Stomach (tissue), 9 donors: ENCODE data around the gene PTCHD1. TPM values are rescaled to one million over a fixed set of nuclear protein-coding genes. Genes with fewer than 3 reads are reported as not detected.
A peak's percentile ranks its signal among the peaks of the same experiment; 100 is the strongest.

ENCODE experiments used
- DNase-seq, 2 donors: peaks; one replicate each; pipeline versions ENCODE4 v3.0.0 to v3.0.0-alpha.2; 2013 to 2019
- H3K27ac ChIP-seq, 5 donors: fragments of 200-600 bp in 4 of 5; sonication (generic) in 4 of 5; one replicate each; pipeline ENCODE4 v1.5.1; 2013 to 2019; ENCODE audit warnings: mild to moderate bottlenecking in 1 of 5, moderate library complexity in 1 of 5
- H3K27me3 ChIP-seq, 3 donors: fragments of 200-600 bp; sonication (generic); one replicate each; pipeline ENCODE4 v1.5.1; 2017 to 2019; ENCODE audit warnings: mixed run types in 1 of 3
- H3K36me3 ChIP-seq, 4 donors: fragments of 200-600 bp; sonication (generic); 1 replicate in 3 of 4; 2 replicates in 1 of 4; pipeline ENCODE4 v1.5.1; 2016 to 2019
- H3K4me1 ChIP-seq, 4 donors: fragments of 200-600 bp; sonication (generic); one replicate each; pipeline ENCODE4 v1.5.1; 2016 to 2019
- H3K4me3 ChIP-seq, 4 donors: fragments of 200-600 bp; sonication (generic) in 3 of 4; one replicate each; pipeline ENCODE4 v1.5.1; 2016 to 2019; ENCODE audit warnings: mild to moderate bottlenecking in 1 of 4
- H3K9me3 ChIP-seq, 4 donors: fragments of 200-600 bp; sonication (generic); one replicate each; pipeline ENCODE4 v1.5.1; 2016 to 2019
- EP300 ChIP-seq: sonication (generic); formaldehyde crosslinking; IDR thresholded peaks from one replicate; pipeline ENCODE4 v1.6.1; 2017; ENCODE audit warnings: antibody characterized with exemption
- POLR2A ChIP-seq, 4 donors: fragments of 450-650 bp; IDR thresholded peaks; one replicate each; pipeline ENCODE4 v1.6.1; 2016; ENCODE audit warnings: antibody characterized with exemption in 4 of 4, control low read depth in 2 of 4, mild to moderate bottlenecking in 1 of 4, moderate library complexity in 1 of 4
- POLR2AphosphoS5 ChIP-seq, 3 donors: sonication (generic); formaldehyde crosslinking; IDR thresholded peaks; one replicate each; pipeline ENCODE4 v1.6.1; 2016; ENCODE audit warnings: antibody characterized with exemption in 3 of 3
- WGBS, 5 donors: extraction: QIAGEN DNeasy Blood & Tissue Kit in 3 of 5; methylation state at CpG; one replicate each; pipeline versions ENCODE4 v1.1.5 to v1.1.7; 2013 to 2018; 5-methylcytosine and 5-hydroxymethylcytosine counted together
- intact Hi-C: fragments of 100-400 bp; cut with DNase I; formaldehyde crosslinking; loops from one replicate; pipeline ENCODE4 v1.15.1; 2023; ENCODE audit warnings: low total_unique reads
- polyA plus RNA-seq, 3 donors: library from polyadenylated mRNA; stranded (reverse); fragments of 200-250 nt; gene quantifications; one replicate each; pipeline ENCODE4 v1.2.3, GENCODE V29; 2013
- total RNA-seq, 5 donors: library from RNA; depleted of rRNA; stranded (reverse); fragments of >200 nt; gene quantifications; one replicate each; pipeline versions ENCODE4 v1.1.0 to v1.2.3, GENCODE V29; 2014 to 2016
- TF ChIP-seq, protein P1 (sequence below), 7 experiments: fragments of 450-650 bp in 4 of 7; fragments of 200-600 bp in 3 of 7; sonication (generic) in 3 of 7; IDR thresholded peaks; one replicate each; pipeline ENCODE4 v1.5.1; 2016 to 2019; ENCODE audit warnings: antibody characterized with exemption in 7 of 7, control low read depth in 2 of 7, mild to moderate bottlenecking in 1 of 7
- donor health status: healthy with polysubstance abuse.
- donor health status: Bipolar disorder and iron deficiency.
- donor health status: healthy.

PTCHD1 gene
- total and polyA plus RNA-seq, 8 donors = 0.15 to 6.2 (median 1.7) TPM; not detected in 1

DNA sequence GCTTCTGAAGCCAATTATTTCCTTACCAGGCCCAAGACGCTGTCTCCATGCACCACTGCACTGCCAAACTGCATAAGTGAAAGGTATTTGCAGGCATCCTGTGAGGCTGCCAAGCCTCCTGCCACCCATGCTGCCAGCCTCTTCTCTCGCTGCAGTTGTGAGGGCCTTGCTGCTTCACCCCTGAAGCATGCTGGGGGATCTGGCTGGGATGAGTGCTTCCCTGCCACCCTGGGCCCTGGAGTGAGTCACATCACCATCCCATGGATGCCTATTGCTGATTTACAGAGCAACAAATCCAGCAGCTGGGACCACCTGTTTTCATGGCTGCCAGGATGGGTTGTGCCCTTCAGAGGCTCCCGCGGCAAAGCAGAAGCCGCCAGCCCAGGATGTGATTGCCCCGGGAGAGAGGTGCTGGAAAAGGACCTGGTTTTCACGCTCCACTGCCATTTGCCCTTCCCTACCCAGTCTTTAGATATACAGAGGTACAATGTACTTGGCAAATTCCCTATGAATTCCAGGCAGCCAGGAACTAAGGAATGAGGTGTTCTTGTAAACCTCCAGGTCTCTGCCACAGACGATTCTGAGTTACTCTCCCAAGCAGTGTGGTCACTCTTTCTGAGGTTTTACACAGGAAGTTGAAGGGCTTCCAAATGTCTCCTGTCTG is 41.5 kb upstream of the PTCHD1 start:
- Histone ChIP-seq H3K4me1 (peaks cover 0 to 6% (median 0%) of the 10 kb centered on the region in 4 donors), H3K36me3 (no peaks in the 10 kb centered on the region), H3K27ac (no peak overlapping the region), H3K4me3 (no peak overlapping the region), H3K27me3 (no peaks in the 10 kb centered on the region), H3K9me3 (no peaks in the 10 kb centered on the region)
- TF ChIP-seq POLR2A (IDR thresholded peaks at IDR 0.05) (no peak), EP300 (no peak), POLR2AphosphoS5 (IDR thresholded peaks at IDR 0.05) (no peak)
- TF ChIP-seq, protein P1, sequence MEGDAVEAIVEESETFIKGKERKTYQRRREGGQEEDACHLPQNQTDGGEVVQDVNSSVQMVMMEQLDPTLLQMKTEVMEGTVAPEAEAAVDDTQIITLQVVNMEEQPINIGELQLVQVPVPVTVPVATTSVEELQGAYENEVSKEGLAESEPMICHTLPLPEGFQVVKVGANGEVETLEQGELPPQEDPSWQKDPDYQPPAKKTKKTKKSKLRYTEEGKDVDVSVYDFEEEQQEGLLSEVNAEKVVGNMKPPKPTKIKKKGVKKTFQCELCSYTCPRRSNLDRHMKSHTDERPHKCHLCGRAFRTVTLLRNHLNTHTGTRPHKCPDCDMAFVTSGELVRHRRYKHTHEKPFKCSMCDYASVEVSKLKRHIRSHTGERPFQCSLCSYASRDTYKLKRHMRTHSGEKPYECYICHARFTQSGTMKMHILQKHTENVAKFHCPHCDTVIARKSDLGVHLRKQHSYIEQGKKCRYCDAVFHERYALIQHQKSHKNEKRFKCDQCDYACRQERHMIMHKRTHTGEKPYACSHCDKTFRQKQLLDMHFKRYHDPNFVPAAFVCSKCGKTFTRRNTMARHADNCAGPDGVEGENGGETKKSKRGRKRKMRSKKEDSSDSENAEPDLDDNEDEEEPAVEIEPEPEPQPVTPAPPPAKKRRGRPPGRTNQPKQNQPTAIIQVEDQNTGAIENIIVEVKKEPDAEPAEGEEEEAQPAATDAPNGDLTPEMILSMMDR (IDR thresholded peaks at IDR 0.05) = no peak
- intact Hi-C loops = no loop called here
- peak in 1 of 2 donors; percentile 20 for DNase-seq
- 28 to 80% (median 74%) methylated on average over 2 to 8 of the region's 8 CpGs for WGBS, 5 donors

DNA sequence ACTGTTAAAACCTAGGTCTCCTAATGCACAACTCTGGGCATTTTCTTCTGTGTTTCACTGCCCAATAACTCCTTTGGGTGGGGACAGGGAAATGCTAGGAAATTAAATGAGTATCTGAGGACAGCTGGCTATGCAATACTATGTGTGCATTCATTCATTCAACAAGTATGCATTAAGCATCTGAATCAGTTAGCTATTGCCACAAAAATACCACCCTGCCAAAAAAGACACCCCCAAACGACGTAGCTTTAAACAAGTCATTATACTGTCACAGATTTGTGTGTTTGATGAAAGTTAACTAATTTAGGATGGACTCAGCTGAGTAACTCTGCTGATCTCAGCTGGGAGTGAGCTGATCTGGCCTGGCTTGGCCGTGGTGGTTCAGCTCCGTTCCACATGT is 29.8 kb upstream of the PTCHD1 start:
- intact Hi-C loops = no loop called here
- TF ChIP-seq, protein P1 (IDR thresholded peaks at IDR 0.05) = no peak
- TF ChIP-seq EP300 = no peak
- no peak for TF ChIP-seq POLR2AphosphoS5 (IDR thresholded peaks at IDR 0.05)
- no peak for TF ChIP-seq POLR2A (IDR thresholded peaks at IDR 0.05)
- DNase-seq = no peak
- H3K4me1 ChIP-seq = no peaks in the 10 kb centered on the region
- no peaks in the 10 kb centered on the region for H3K27me3 ChIP-seq
- 68 to 90% (median 85%) methylated on average over 4 of the region's 4 CpGs for WGBS, 5 donors
- H3K36me3 ChIP-seq = no peaks in the 10 kb centered on the region
- H3K9me3 ChIP-seq = no peaks in the 10 kb centered on the region
- H3K4me3 ChIP-seq = no peak overlapping the region
- no peak overlapping the region for H3K27ac ChIP-seq

DNA sequence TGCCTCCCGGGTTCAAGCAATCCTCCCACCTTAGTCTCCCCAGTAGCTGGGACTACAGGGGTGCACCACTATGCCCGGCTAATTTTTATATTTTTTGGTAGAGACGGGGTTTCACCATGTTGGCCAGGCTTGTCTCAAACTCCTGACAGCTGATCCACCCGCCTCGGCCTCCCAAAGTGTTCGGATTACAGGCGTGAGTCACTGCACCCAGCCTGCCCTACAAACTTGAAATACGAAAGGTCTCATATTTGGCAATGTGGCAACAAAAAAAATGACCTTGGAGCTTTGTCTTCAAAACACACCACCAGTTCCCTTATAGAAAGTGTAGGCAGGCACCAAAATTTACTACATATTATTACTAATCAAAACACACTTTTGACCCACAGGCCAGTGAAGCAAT is 22.9 kb upstream of the PTCHD1 start:
- H3K36me3 ChIP-seq = no peaks in the 10 kb centered on the region
- H3K4me1 ChIP-seq = no peaks in the 10 kb centered on the region
- H3K27me3 ChIP-seq = no peaks in the 10 kb centered on the region
- TF ChIP-seq EP300 = no peak
- 83 to 95% (median 95%) methylated on average over 8 of the region's 8 CpGs for WGBS, 5 donors
- no peak for DNase-seq
- intact Hi-C loops = no loop called here
- no peaks in the 10 kb centered on the region for H3K9me3 ChIP-seq
- H3K4me3 ChIP-seq = no peak overlapping the region
- H3K27ac ChIP-seq = no peak overlapping the region

DNA sequence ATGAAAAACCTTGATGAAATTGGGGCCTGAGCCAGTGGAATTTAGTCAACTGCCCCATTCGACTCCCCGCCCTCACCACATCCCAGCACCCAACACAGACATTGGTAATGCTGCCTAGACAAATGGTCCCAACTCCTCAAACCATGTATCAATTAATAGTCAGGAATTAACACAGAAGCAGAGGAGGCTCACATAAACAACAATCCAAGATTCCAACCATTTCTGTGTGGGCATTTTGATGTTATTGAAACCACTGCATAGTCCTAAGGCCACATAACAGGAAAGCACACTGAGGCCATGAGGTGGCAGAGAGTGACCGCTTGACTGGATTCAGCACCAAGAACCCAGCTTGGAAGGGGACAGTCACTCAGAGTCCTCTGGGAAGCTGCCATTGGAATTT is 22.5 kb upstream of the PTCHD1 start:
- Histone ChIP-seq H3K9me3 (no peaks in the 10 kb centered on the region), H3K27ac (no peak overlapping the region), H3K4me3 (no peak overlapping the region), H3K4me1 (no peaks in the 10 kb centered on the region), H3K36me3 (no peaks in the 10 kb centered on the region), H3K27me3 (no peaks in the 10 kb centered on the region)
- no peak for DNase-seq
- WGBS, 5 donors = 74 to 97% (median 89%) methylated on average over 3 of the region's 3 CpGs
- TF ChIP-seq, protein P1 (IDR thresholded peaks at IDR 0.05) = no peak
- TF ChIP-seq POLR2A (IDR thresholded peaks at IDR 0.05) (no peak), POLR2AphosphoS5 (IDR thresholded peaks at IDR 0.05) (no peak), EP300 (no peak)
- intact Hi-C loops = no loop called here
